ENCODE measurements around the gene HECTD4. TPM values are rescaled to one million over a fixed set of nuclear protein-coding genes. Genes with fewer than 3 reads are reported as not detected.

HECTD4 gene
- total RNA-seq, 1 experiment from 2014 or later = 30.0 TPM

- no peaks in the 10 kb centered on the region for H3K9me3 Mint-ChIP-seq
- peaks cover 4 to 5% of the 10 kb centered on the region in 2 experiments; a peak in 3 of 4 replicates for H3K4me1 Mint-ChIP-seq
- no peak overlapping the region for H3K4ac ChIP-seq (ENCODE audit: low read depth, low read length)
- no peaks in the 10 kb centered on the region for H3K23me2 ChIP-seq (ENCODE audit: insufficient read length, low read depth, low read length, poor library complexity, severe bottlenecking)
- H3K9ac ChIP-seq (ENCODE audit: extremely low read depth, insufficient read length, low read length) = no peak overlapping the region
- no peak overlapping the region for H3K27ac Mint-ChIP-seq
- DNase-seq = no peak
- no peaks in the 10 kb centered on the region for H3K9me3 ChIP-seq (ENCODE audit: control insufficient read depth, low read depth, low read length)
- H2BK15ac ChIP-seq (ENCODE audit: low read depth, low read length) = no peak overlapping the region
- H3K18ac ChIP-seq (ENCODE audit: insufficient read length, low read depth, low read length) = no peak overlapping the region
- no peak overlapping the region for H2AK5ac ChIP-seq (ENCODE audit: insufficient read length, low read length)
- H2BK20ac ChIP-seq (ENCODE audit: low read depth, low read length, poor library complexity, severe bottlenecking) = no peak overlapping the region
- no peak overlapping the region for H3K4me2 ChIP-seq (ENCODE audit: insufficient read depth, insufficient read length, low read length)
- H3K4me1 ChIP-seq (ENCODE audit: insufficient read depth, low read length) = no peaks in the 10 kb centered on the region
- H4K8ac ChIP-seq (replicated peaks; ENCODE audit: insufficient read length, low read depth, low read length) = no peak overlapping the region
- H4K5ac ChIP-seq (ENCODE audit: insufficient read length, low read depth, low read length) = no peak overlapping the region
- no peaks in the 10 kb centered on the region for H3K27me3 ChIP-seq (ENCODE audit: insufficient read depth, low read length)
- no peaks in the 10 kb centered on the region for H3K79me1 ChIP-seq (ENCODE audit: insufficient read depth, low read depth, low read length, poor library complexity, severe bottlenecking)
- no CpG with 5 or more reads among the region's 7 CpGs for WGBS (ENCODE audit: extremely low coverage, insufficient read length, low lambda C conversion rate)
- H2BK120ac ChIP-seq (ENCODE audit: low read depth, low read length, poor library complexity, severe bottlenecking) = no peak overlapping the region
- H3K56ac ChIP-seq (ENCODE audit: insufficient read length, low read depth, low read length) = no peak overlapping the region
- H3K27ac ChIP-seq (ENCODE audit: insufficient read length, low read depth, low read length) = no peak overlapping the region
- no peak overlapping the region for H2BK12ac ChIP-seq (ENCODE audit: insufficient read length, low read depth, low read length)
- H3T11ph ChIP-seq (ENCODE audit: low read length) = no peak overlapping the region
- H4K91ac ChIP-seq (ENCODE audit: insufficient read length, low read depth, low read length) = no peak overlapping the region
- H3K23ac ChIP-seq (ENCODE audit: insufficient read length, low read depth, low read length) = no peak overlapping the region
- no peak overlapping the region for H3K4me3 Mint-ChIP-seq
- no peak overlapping the region for H2AFZ ChIP-seq (ENCODE audit: low read length)
- H4K20me1 ChIP-seq (ENCODE audit: control insufficient read depth, insufficient read depth, insufficient read length) = no peaks in the 10 kb centered on the region
- H2BK5ac ChIP-seq (ENCODE audit: insufficient read length, low read length) = no peak overlapping the region
- no peaks in the 10 kb centered on the region for H3K27me3 Mint-ChIP-seq (ENCODE audit: low read depth)
- TF ChIP-seq CTCF (conservative IDR thresholded peaks at IDR 0.05) = no peak
- H3K14ac ChIP-seq (ENCODE audit: insufficient read depth, low read length) = no peak overlapping the region
- peaks cover 12 to 65% (median 48%) of the 10 kb centered on the region in 3 experiments; a peak in 6 of 7 replicates for H3K36me3 Mint-ChIP-seq (ENCODE audit: insufficient read depth in 1 of 3, low read depth in 3 of 3)
- H3K79me2 ChIP-seq (ENCODE audit: insufficient read depth, low read length) = no peaks in the 10 kb centered on the region
Observed at GRCh38 chr12:112206944-112207343, 175.3 kb downstream of the HECTD4 start.

Data from H9 (cell line).